HPDE6-E6E7 (cell line): ENCODE measurements around the gene STAB2.

ENCODE experiments used
- DNase-seq: peaks from one replicate; pipeline ENCODE4 v3.0.0; 2011; ENCODE audit warnings: missing footprints; ENCODE audit errors: extremely low spot score

The STAB2 gene

GRCh38 chr12:103580026-103580425, 7.0 kb upstream of the STAB2 start:
- peak; percentile 43 for DNase-seq

GRCh38 chr12:103583008-103583407, 4.1 kb upstream of the STAB2 start:
- no peak for DNase-seq

GRCh38 chr12:103586132-103586531, 941 bp upstream of the STAB2 start:
- no peak for DNase-seq

GRCh38 chr12:103588680-103589079, 1.6 kb downstream of the STAB2 start:
- no peak for DNase-seq

- no peak for DNase-seq
Observed at GRCh38 chr12:103589517-103589916, 2.4 kb downstream of the STAB2 start.

GRCh38 chr12:103590271-103590670, 3.2 kb downstream of the STAB2 start:
- DNase-seq: no peak

- DNase-seq: no peak
Observed at GRCh38 chr12:103596981-103597380, 9.9 kb downstream of the STAB2 start.

- DNase-seq: no peak
Observed at GRCh38 chr12:103599274-103599673, 12.2 kb downstream of the STAB2 start.

GRCh38 chr12:103600967-103601728, 14.1 kb downstream of the STAB2 start:
- no peak for DNase-seq

- DNase-seq: no peak
Observed at GRCh38 chr12:103620395-103620794, 33.3 kb downstream of the STAB2 start.

- no peak for DNase-seq
Observed at GRCh38 chr12:103623716-103624115, 36.6 kb downstream of the STAB2 start.

- DNase-seq: peak; percentile 71
Observed at GRCh38 chr12:103626498-103626897, 39.4 kb downstream of the STAB2 start.

- DNase-seq: no peak
Observed at GRCh38 chr12:103627189-103627855, 40.2 kb downstream of the STAB2 start.

- DNase-seq: peak; percentile 52
Observed at GRCh38 chr12:103632554-103633216, 45.6 kb downstream of the STAB2 start.

GRCh38 chr12:103634732-103635131, 47.7 kb downstream of the STAB2 start:
- no peak for DNase-seq

GRCh38 chr12:103635419-103635818, 48.3 kb downstream of the STAB2 start:
- DNase-seq: no peak

- no peak for DNase-seq
Observed at GRCh38 chr12:103637021-103637420, 49.9 kb downstream of the STAB2 start.

GRCh38 chr12:103637429-103637828, 50.4 kb downstream of the STAB2 start:
- no peak for DNase-seq

GRCh38 chr12:103639983-103640382, 52.9 kb downstream of the STAB2 start:
- no peak for DNase-seq

- no peak for DNase-seq
Observed at GRCh38 chr12:103640410-103640809, 53.3 kb downstream of the STAB2 start.

- no peak for DNase-seq
Observed at GRCh38 chr12:103640831-103641230, 53.8 kb downstream of the STAB2 start.

GRCh38 chr12:103642240-103642864, 55.3 kb downstream of the STAB2 start:
- no peak for DNase-seq
